Stomach (tissue), 9 donors: Measurements from ENCODE around the gene PLA2G4A. TPM values are rescaled to one million over a fixed set of nuclear protein-coding genes. Genes with fewer than 3 reads are reported as not detected.

ENCODE experiments used
- DNase-seq, 2 donors: peaks; one replicate each; pipeline versions ENCODE4 v3.0.0 to v3.0.0-alpha.2; 2013 to 2019
- H3K27ac ChIP-seq, 5 donors: fragments of 200-600 bp in 4 of 5; sonication (generic) in 4 of 5; one replicate each; pipeline ENCODE4 v1.5.1; 2013 to 2019; ENCODE audit warnings: mild to moderate bottlenecking in 1 of 5, moderate library complexity in 1 of 5
- H3K27me3 ChIP-seq, 3 donors: fragments of 200-600 bp; sonication (generic); one replicate each; pipeline ENCODE4 v1.5.1; 2017 to 2019; ENCODE audit warnings: mixed run types in 1 of 3
- H3K36me3 ChIP-seq, 4 donors: fragments of 200-600 bp; sonication (generic); 1 replicate in 3 of 4; 2 replicates in 1 of 4; pipeline ENCODE4 v1.5.1; 2016 to 2019
- H3K4me1 ChIP-seq, 4 donors: fragments of 200-600 bp; sonication (generic); one replicate each; pipeline ENCODE4 v1.5.1; 2016 to 2019
- H3K4me3 ChIP-seq, 4 donors: fragments of 200-600 bp; sonication (generic) in 3 of 4; one replicate each; pipeline ENCODE4 v1.5.1; 2016 to 2019; ENCODE audit warnings: mild to moderate bottlenecking in 1 of 4
- H3K9me3 ChIP-seq, 4 donors: fragments of 200-600 bp; sonication (generic); one replicate each; pipeline ENCODE4 v1.5.1; 2016 to 2019
- EP300 ChIP-seq: sonication (generic); formaldehyde crosslinking; IDR thresholded peaks from one replicate; pipeline ENCODE4 v1.6.1; 2017; ENCODE audit warnings: antibody characterized with exemption
- POLR2A ChIP-seq, 4 donors: fragments of 450-650 bp; IDR thresholded peaks; one replicate each; pipeline ENCODE4 v1.6.1; 2016; ENCODE audit warnings: antibody characterized with exemption in 4 of 4, control low read depth in 2 of 4, mild to moderate bottlenecking in 1 of 4, moderate library complexity in 1 of 4
- POLR2AphosphoS5 ChIP-seq, 3 donors: sonication (generic); formaldehyde crosslinking; IDR thresholded peaks; one replicate each; pipeline ENCODE4 v1.6.1; 2016; ENCODE audit warnings: antibody characterized with exemption in 3 of 3
- WGBS, 5 donors: extraction: QIAGEN DNeasy Blood & Tissue Kit in 3 of 5; methylation state at CpG; one replicate each; pipeline versions ENCODE4 v1.1.5 to v1.1.7; 2013 to 2018; 5-methylcytosine and 5-hydroxymethylcytosine counted together
- intact Hi-C: fragments of 100-400 bp; cut with DNase I; formaldehyde crosslinking; loops from one replicate; pipeline ENCODE4 v1.15.1; 2023; ENCODE audit warnings: low total_unique reads
- polyA plus RNA-seq, 3 donors: library from polyadenylated mRNA; stranded (reverse); fragments of 200-250 nt; gene quantifications; one replicate each; pipeline ENCODE4 v1.2.3, GENCODE V29; 2013
- total RNA-seq, 5 donors: library from RNA; depleted of rRNA; stranded (reverse); fragments of >200 nt; gene quantifications; one replicate each; pipeline versions ENCODE4 v1.1.0 to v1.2.3, GENCODE V29; 2014 to 2016
- TF ChIP-seq, protein P1 (sequence below), 7 experiments: fragments of 450-650 bp in 4 of 7; fragments of 200-600 bp in 3 of 7; sonication (generic) in 3 of 7; IDR thresholded peaks; one replicate each; pipeline ENCODE4 v1.5.1; 2016 to 2019; ENCODE audit warnings: antibody characterized with exemption in 7 of 7, control low read depth in 2 of 7, mild to moderate bottlenecking in 1 of 7
- donor health status: healthy with polysubstance abuse.
- donor health status: Bipolar disorder and iron deficiency.
- donor health status: healthy.

The PLA2G4A gene
- total and polyA plus RNA-seq, 8 donors, result 2.2 to 17.8 (median 6.8) TPM

DNA sequence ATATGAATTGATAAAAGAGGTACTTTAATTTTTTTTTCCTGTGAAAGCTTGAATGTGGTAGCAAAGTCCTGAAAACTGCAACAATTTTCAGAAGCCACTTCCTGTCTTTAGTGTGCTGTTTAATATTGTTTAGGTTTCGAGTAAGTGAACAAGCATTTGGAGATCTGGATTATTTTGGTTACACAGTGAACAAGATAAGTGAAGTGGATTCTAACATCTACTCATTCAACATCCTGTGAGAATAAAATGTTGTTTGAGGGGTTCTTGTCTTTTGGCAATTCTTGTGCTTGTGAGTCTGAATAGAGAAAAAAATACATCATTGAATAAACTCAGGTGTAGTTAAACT, 35.2 kb upstream of the PLA2G4A start:
- no peaks in the 10 kb centered on the region for H3K4me1 ChIP-seq
- WGBS, 5 donors, result 19 to 67% (median 54%) methylated on average over 1 of the region's 1 CpG
- TF ChIP-seq POLR2AphosphoS5 (IDR thresholded peaks at IDR 0.05), result no peak
- TF ChIP-seq, protein P1, sequence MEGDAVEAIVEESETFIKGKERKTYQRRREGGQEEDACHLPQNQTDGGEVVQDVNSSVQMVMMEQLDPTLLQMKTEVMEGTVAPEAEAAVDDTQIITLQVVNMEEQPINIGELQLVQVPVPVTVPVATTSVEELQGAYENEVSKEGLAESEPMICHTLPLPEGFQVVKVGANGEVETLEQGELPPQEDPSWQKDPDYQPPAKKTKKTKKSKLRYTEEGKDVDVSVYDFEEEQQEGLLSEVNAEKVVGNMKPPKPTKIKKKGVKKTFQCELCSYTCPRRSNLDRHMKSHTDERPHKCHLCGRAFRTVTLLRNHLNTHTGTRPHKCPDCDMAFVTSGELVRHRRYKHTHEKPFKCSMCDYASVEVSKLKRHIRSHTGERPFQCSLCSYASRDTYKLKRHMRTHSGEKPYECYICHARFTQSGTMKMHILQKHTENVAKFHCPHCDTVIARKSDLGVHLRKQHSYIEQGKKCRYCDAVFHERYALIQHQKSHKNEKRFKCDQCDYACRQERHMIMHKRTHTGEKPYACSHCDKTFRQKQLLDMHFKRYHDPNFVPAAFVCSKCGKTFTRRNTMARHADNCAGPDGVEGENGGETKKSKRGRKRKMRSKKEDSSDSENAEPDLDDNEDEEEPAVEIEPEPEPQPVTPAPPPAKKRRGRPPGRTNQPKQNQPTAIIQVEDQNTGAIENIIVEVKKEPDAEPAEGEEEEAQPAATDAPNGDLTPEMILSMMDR (IDR thresholded peaks at IDR 0.05), result no peak
- TF ChIP-seq EP300, result no peak
- TF ChIP-seq POLR2A (IDR thresholded peaks at IDR 0.05), result no peak
- H3K36me3 ChIP-seq, result no peaks in the 10 kb centered on the region
- no peaks in the 10 kb centered on the region for H3K9me3 ChIP-seq
- DNase-seq, result no peak
- no peaks in the 10 kb centered on the region for H3K27me3 ChIP-seq
- no peak overlapping the region for H3K27ac ChIP-seq
- intact Hi-C loops, result no loop called here
- H3K4me3 ChIP-seq, result no peak overlapping the region

DNA sequence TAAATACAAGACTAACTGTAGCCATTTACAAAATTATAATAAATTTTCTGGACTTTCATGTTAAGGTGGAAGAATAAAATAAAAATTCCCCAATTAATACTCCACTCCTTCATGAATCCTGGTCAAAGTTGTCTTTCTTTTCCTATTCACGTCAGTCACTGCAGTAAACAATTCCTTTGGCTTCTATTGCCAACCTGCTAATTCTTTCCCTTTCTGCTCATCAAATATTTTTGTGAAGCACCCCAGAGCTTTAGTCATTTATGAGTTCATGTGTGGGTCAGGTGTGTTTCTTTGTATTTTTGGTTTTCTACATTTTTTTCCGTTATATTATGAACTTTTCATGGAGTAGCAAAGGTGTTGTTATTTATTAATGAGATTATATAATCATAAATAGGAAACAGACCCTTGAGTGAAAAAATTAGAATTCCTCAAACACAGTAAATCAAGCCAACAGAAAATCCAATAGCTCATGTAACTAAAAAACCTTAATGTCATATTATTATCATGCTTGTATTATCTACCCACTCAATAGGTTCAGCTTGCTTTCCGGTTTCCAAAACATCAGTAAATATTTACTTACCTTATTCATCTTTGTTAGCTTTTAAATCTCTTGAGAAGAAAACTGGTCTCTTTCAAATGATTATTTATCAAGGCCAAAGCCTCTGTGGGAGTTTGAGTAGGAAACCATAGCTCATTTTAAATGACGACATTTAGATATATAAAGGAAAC, 29.6 kb upstream of the PLA2G4A start:
- no peak overlapping the region for H3K4me3 ChIP-seq
- no peaks in the 10 kb centered on the region for H3K9me3 ChIP-seq
- H3K27ac ChIP-seq, result no peak overlapping the region
- WGBS, 5 donors, result 49 to 62% (median 59%) methylated on average over 4 of the region's 4 CpGs
- no peaks in the 10 kb centered on the region for H3K36me3 ChIP-seq
- DNase-seq, result no peak
- H3K4me1 ChIP-seq, result no peaks in the 10 kb centered on the region
- intact Hi-C loops, result no loop called here
- H3K27me3 ChIP-seq, result no peaks in the 10 kb centered on the region
- no peak for TF ChIP-seq POLR2AphosphoS5 (IDR thresholded peaks at IDR 0.05)
- no peak for TF ChIP-seq POLR2A (IDR thresholded peaks at IDR 0.05)
- no peak for TF ChIP-seq EP300
- TF ChIP-seq, protein P1 (IDR thresholded peaks at IDR 0.05), result no peak

DNA sequence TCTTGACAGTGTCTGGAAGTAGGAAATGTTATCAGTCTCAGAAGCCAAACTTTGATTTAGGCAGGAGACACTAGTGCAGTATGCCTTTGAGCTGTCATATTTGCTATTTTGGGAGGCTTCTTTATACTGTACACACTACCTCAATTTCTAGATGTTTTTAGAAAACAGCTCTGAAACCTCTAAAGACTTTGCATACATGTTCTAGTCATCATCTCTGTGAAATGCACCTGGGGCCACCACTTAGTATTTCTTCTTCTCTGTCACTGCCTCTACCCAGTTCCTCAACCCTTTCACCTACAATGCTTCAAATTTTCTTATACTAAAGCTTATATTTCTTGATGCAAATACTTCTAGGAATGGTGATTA, 29.1 kb upstream of the PLA2G4A start:
- Histone ChIP-seq H3K36me3 (no peaks in the 10 kb centered on the region), H3K27me3 (no peaks in the 10 kb centered on the region), H3K4me1 (no peaks in the 10 kb centered on the region), H3K4me3 (no peak overlapping the region), H3K9me3 (no peaks in the 10 kb centered on the region), H3K27ac (no peak overlapping the region)
- intact Hi-C loops, result no loop called here
- no peak for TF ChIP-seq POLR2AphosphoS5 (IDR thresholded peaks at IDR 0.05)
- TF ChIP-seq, protein P1 (IDR thresholded peaks at IDR 0.05), result no peak
- TF ChIP-seq EP300, result no peak
- no peak for TF ChIP-seq POLR2A (IDR thresholded peaks at IDR 0.05)
- no peak for DNase-seq

DNA sequence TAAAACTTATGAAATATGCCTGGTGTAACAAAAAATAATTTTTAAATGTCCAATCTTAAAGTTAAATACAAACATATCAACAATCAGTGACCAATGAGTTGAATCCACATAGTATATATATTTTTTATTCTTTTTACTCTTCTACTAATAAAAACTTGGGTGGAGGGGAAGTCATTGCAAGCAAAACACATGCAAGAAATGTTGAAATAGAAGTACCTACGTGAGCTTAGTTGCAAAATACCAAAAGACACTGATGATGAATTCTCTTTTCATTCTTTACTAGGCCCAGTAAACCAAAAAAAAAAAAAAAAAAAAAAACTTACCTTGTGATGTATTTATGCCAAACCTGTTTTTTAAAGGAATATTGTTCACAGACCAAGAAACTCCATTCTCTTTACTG, 26.4 kb upstream of the PLA2G4A start:
- intact Hi-C loops, result no loop called here
- H3K4me3 ChIP-seq, result no peak overlapping the region
- H3K9me3 ChIP-seq, result no peaks in the 10 kb centered on the region
- H3K4me1 ChIP-seq, result no peaks in the 10 kb centered on the region
- DNase-seq, result no peak
- no peaks in the 10 kb centered on the region for H3K36me3 ChIP-seq
- no peak overlapping the region for H3K27ac ChIP-seq
- H3K27me3 ChIP-seq, result no peaks in the 10 kb centered on the region
- no peak for TF ChIP-seq EP300
- TF ChIP-seq, protein P1 (IDR thresholded peaks at IDR 0.05), result no peak
- TF ChIP-seq POLR2AphosphoS5 (IDR thresholded peaks at IDR 0.05), result no peak
- no peak for TF ChIP-seq POLR2A (IDR thresholded peaks at IDR 0.05)
- WGBS, 5 donors, result 58 to 88% (median 77%) methylated on average over 1 of the region's 1 CpG
